Bronchial epithelial cell (primary cell): ENCODE results near the gene RHPN2. TPM values are rescaled to one million over a fixed set of nuclear protein-coding genes. Genes with fewer than 3 reads are reported as not detected.

Experiments used
- DNase-seq: peaks from one replicate; pipeline ENCODE4 v3.0.0-alpha.2; 2010; ENCODE audit warnings: low read depth
- FAIRE-seq: peaks from 2 replicates; lab custom pipeline; 2011; peaks lifted over from hg19 to GRCh38; lab: Jason Lieb, UNC
- H3K27me3 ChIP-seq: 2 replicates; pipeline ENCODE4 v1.5.1; 2011; ENCODE audit warnings: low read length; ENCODE audit not compliant: control insufficient read depth, insufficient read depth
- H3K36me3 ChIP-seq: 2 replicates; pipeline ENCODE4 v1.5.1; 2011; ENCODE audit warnings: low read length; ENCODE audit not compliant: control insufficient read depth, insufficient read depth
- H3K4me3 ChIP-seq: 2 replicates; pipeline ENCODE4 v1.5.1; 2011; ENCODE audit warnings: mild to moderate bottlenecking, low read depth, low read length, control low read depth
- CTCF ChIP-seq: IDR thresholded peaks from 2 replicates; pipeline ENCODE4 v1.5.1; 2011; ENCODE audit warnings: mild to moderate bottlenecking, moderate library complexity, low read length, control low read depth, inconsistent platforms; ENCODE audit not compliant: insufficient read depth, severe bottlenecking
- total RNA-seq: library from RNA; depleted of rRNA; stranded (reverse); fragments of >200 nt; gene quantifications from 2 replicates; pipeline ENCODE4 v1.2.1, GENCODE V29; 2014

RHPN2 gene
- total RNA-seq, 1 donor from 2014 or later = 22.1 TPM

GRCh38 chr19:33063753-33064457, 783 bp downstream of the RHPN2 start:
- FAIRE-seq (no peak), DNase-seq (no peak)
- Histone ChIP-seq H3K36me3 (no peaks in the 10 kb centered on the region), H3K4me3 (peak overlapping the region; percentile 75), H3K27me3 (no peaks in the 10 kb centered on the region)
- no peak for TF ChIP-seq CTCF

- FAIRE-seq (no peak), DNase-seq (no peak)
- Histone ChIP-seq H3K4me3 (peak overlapping the region; percentile 75), H3K27me3 (no peaks in the 10 kb centered on the region), H3K36me3 (no peaks in the 10 kb centered on the region)
- no peak for TF ChIP-seq CTCF
These were observed 1.3 kb downstream of the RHPN2 start for GRCh38 chr19:33063356-33063752.

- no peaks in the 10 kb centered on the region for H3K27me3 ChIP-seq
- DNase-seq (no peak), FAIRE-seq (no peak)
- TF ChIP-seq CTCF = no peak
- no peak overlapping the region for H3K4me3 ChIP-seq
- H3K36me3 ChIP-seq = no peaks in the 10 kb centered on the region
These were observed 1.8 kb downstream of the RHPN2 start for GRCh38 chr19:33062902-33063301.

- Histone ChIP-seq H3K27me3 (no peaks in the 10 kb centered on the region), H3K36me3 (no peaks in the 10 kb centered on the region), H3K4me3 (no peak overlapping the region)
- DNase-seq (no peak), FAIRE-seq (no peak)
- no peak for TF ChIP-seq CTCF
These were observed 4.1 kb downstream of the RHPN2 start for GRCh38 chr19:33060586-33060985.

GRCh38 chr19:33055718-33056117, 9.0 kb downstream of the RHPN2 start:
- no peak for FAIRE-seq
- no peak for TF ChIP-seq CTCF
- Histone ChIP-seq H3K36me3 (no peaks in the 10 kb centered on the region), H3K4me3 (no peak overlapping the region), H3K27me3 (no peaks in the 10 kb centered on the region)
- no peak for DNase-seq

GRCh38 chr19:33054623-33055022, 10.1 kb downstream of the RHPN2 start:
- H3K4me3 ChIP-seq = no peak overlapping the region
- no peak for FAIRE-seq
- DNase-seq = peak; percentile 63
- no peak for TF ChIP-seq CTCF
- H3K27me3 ChIP-seq = no peaks in the 10 kb centered on the region
- H3K36me3 ChIP-seq = peaks cover 4% of the 10 kb centered on the region
